ENCODE measurements around the gene STARD10. TPM values are rescaled to one million over a fixed set of nuclear protein-coding genes. Genes with fewer than 3 reads are reported as not detected.

STARD10 gene
- total RNA-seq, 1 donor from 2014 or later = 94.8 TPM

- Histone ChIP-seq H3K36me3 (ENCODE audit: control insufficient read depth, insufficient read depth, low read length) (no peaks in the 10 kb centered on the region), H3K4me3 (ENCODE audit: low read depth, low read length) (no peak overlapping the region), H3K27me3 (ENCODE audit: control insufficient read depth, insufficient read depth, low read length) (no peaks in the 10 kb centered on the region)
- no peak for TF ChIP-seq CTCF (IDR thresholded peaks at IDR 0.05; ENCODE audit: insufficient read depth, low read length, poor library complexity, severe bottlenecking)
- DNase-seq (ENCODE audit: low read depth) = no peak
Observed at GRCh38 chr11:72760539-72761405, 33.1 kb downstream of the STARD10 start.

- no peaks in the 10 kb centered on the region for H3K27me3 ChIP-seq (ENCODE audit: control insufficient read depth, insufficient read depth, low read length)
- H3K4me3 ChIP-seq (ENCODE audit: low read depth, low read length) = no peak overlapping the region
- no peak for TF ChIP-seq CTCF (IDR thresholded peaks at IDR 0.05; ENCODE audit: insufficient read depth, low read length, poor library complexity, severe bottlenecking)
- no peaks in the 10 kb centered on the region for H3K36me3 ChIP-seq (ENCODE audit: control insufficient read depth, insufficient read depth, low read length)
- no peak for DNase-seq (ENCODE audit: low read depth)
Observed at GRCh38 chr11:72759468-72759985, 34.3 kb downstream of the STARD10 start.

GRCh38 chr11:72758690-72759389 lies 35.0 kb downstream of the STARD10 start:
- DNase-seq (ENCODE audit: low read depth) = no peak
- H3K36me3 ChIP-seq (ENCODE audit: control insufficient read depth, insufficient read depth, low read length) = no peaks in the 10 kb centered on the region
- no peaks in the 10 kb centered on the region for H3K27me3 ChIP-seq (ENCODE audit: control insufficient read depth, insufficient read depth, low read length)
- TF ChIP-seq CTCF (IDR thresholded peaks at IDR 0.05; ENCODE audit: insufficient read depth, low read length, poor library complexity, severe bottlenecking) = no peak
- no peak overlapping the region for H3K4me3 ChIP-seq (ENCODE audit: low read depth, low read length)

GRCh38 chr11:72758304-72758689 lies 35.5 kb downstream of the STARD10 start:
- no peaks in the 10 kb centered on the region for H3K36me3 ChIP-seq (ENCODE audit: control insufficient read depth, insufficient read depth, low read length)
- no peak for DNase-seq (ENCODE audit: low read depth)
- no peak for TF ChIP-seq CTCF (IDR thresholded peaks at IDR 0.05; ENCODE audit: insufficient read depth, low read length, poor library complexity, severe bottlenecking)
- H3K27me3 ChIP-seq (ENCODE audit: control insufficient read depth, insufficient read depth, low read length) = no peaks in the 10 kb centered on the region
- no peak overlapping the region for H3K4me3 ChIP-seq (ENCODE audit: low read depth, low read length)

- Histone ChIP-seq H3K36me3 (ENCODE audit: control insufficient read depth, insufficient read depth, low read length) (no peaks in the 10 kb centered on the region), H3K27me3 (ENCODE audit: control insufficient read depth, insufficient read depth, low read length) (no peaks in the 10 kb centered on the region), H3K4me3 (ENCODE audit: low read depth, low read length) (no peak overlapping the region)
- DNase-seq (ENCODE audit: low read depth) = no peak
- TF ChIP-seq CTCF (IDR thresholded peaks at IDR 0.05; ENCODE audit: insufficient read depth, low read length, poor library complexity, severe bottlenecking) = no peak
Observed at GRCh38 chr11:72755713-72756285, 38.0 kb downstream of the STARD10 start.

Measured in kidney epithelial cell (primary cell).